Right lobe of liver (tissue), 6 donors: Measurements from ENCODE around the gene AGO1. TPM values are rescaled to one million over a fixed set of nuclear protein-coding genes. Genes with fewer than 3 reads are reported as not detected.

ENCODE experiments used
- ATAC-seq, 4 donors: fragments of 200-7000 bp; cut with Tn5 transposase; one replicate each; pipeline ENCODE4 v1.9.1; 2020; ENCODE audit warnings: mild to moderate bottlenecking in 4 of 4, moderate library complexity in 4 of 4
- DNase-seq, 3 donors: peaks; one replicate each; pipeline ENCODE4 v3.0.0-alpha.2; 2020
- H3K27ac ChIP-seq, 3 donors: fragments of 200-600 bp; one replicate each; pipeline ENCODE4 v1.8.0; 2022
- H3K27me3 ChIP-seq, 2 donors: fragments of 200-600 bp; one replicate each; pipeline ENCODE4 v1.8.0; 2022
- H3K36me3 ChIP-seq, 4 donors: fragments of 200-600 bp; sonication (generic) in 1 of 4; one replicate each; pipeline versions ENCODE4 v1.5.1 to v1.8.0; 2017 to 2022; ENCODE audit warnings: control low read depth in 1 of 4
- H3K4me1 ChIP-seq, 4 donors: fragments of 200-600 bp; sonication (generic) in 1 of 4; one replicate each; pipeline versions ENCODE4 v1.5.1 to v1.8.0; 2017 to 2022; ENCODE audit warnings: control low read depth in 1 of 4
- H3K4me3 ChIP-seq, 3 donors: fragments of 200-600 bp; one replicate each; pipeline ENCODE4 v1.8.0; 2022
- H3K9me3 ChIP-seq, 4 donors: fragments of 200-600 bp; sonication (generic) in 1 of 4; one replicate each; pipeline versions ENCODE4 v1.5.1 to v1.8.0; 2017 to 2022; ENCODE audit warnings: control low read depth in 1 of 4
- POLR2A ChIP-seq: fragments of 450-650 bp; IDR thresholded peaks from one replicate; pipeline ENCODE4 v1.6.1; 2017; ENCODE audit warnings: antibody characterized with exemption, mild to moderate bottlenecking
- WGBS: methylation state at CpG from one replicate; pipeline ENCODE4 v1.1.6; 2018; ENCODE audit warnings: low coverage, low lambda C conversion rate; ENCODE audit not compliant: insufficient coverage; ENCODE audit errors: missing lambda C conversion rate; 5-methylcytosine and 5-hydroxymethylcytosine counted together
- intact Hi-C, 2 donors: fragments of 100-400 bp; cut with DNase I; formaldehyde crosslinking; loops; one replicate each; pipeline versions ENCODE4 v1.11.2 to v1.14.1; 2022
- total RNA-seq, 6 experiments: library from RNA; depleted of rRNA in 2 of 6; stranded (reverse); fragments of >200 nt in 2 of 6; fragmentation: NEBNext Ultra II Directional in 3 of 6; extraction: Animal tissue kit (Norgen Biotek cat#: 25700) in 3 of 6; gene quantifications; one replicate each; pipeline versions ENCODE4 v1.1.0 to v1.2.4, GENCODE V29; 2016 to 2023
- TF ChIP-seq, protein P1 (sequence below), 4 donors: fragments of 200-600 bp in 3 of 4; fragments of 450-650 bp in 1 of 4; IDR thresholded peaks; one replicate each; pipeline versions ENCODE4 v1.5.1 to v1.8.0; 2016 to 2022; ENCODE audit warnings: antibody characterized with exemption in 4 of 4, mild to moderate bottlenecking in 2 of 4
- donor health status: DM: no; HTN: yes; CAD: no.
- donor health status: DM: no; HTN: no; CAD: no.
- donor health status: DM: no; HTN: no; CAD: no.
- donor health status: DM: no; HTN: yes; CAD: no.
- donor health status: DM: no; HTN: yes; CAD: no.

Gene AGO1
- total RNA-seq, 6 experiments from 2014 or later, result 8.7 to 11.2 (median 10.5) TPM

DNA sequence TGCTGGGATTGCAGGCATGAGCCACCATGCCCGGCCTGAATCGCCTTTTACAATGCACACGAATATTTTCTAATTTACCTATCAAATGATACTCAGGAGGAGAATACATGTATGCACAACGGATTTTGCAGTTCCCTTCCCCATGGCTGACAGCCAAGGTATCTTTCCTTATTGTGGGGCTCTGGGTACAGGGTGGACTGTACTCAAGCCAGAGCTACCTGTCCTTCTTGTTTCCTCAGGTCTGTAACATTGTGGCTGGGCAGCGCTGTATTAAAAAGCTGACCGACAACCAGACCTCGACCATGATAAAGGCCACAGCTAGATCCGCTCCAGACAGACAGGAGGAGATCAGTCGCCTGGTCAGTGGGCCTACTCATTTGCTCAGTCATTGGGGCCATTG is 18.2 kb downstream of the AGO1 start:
- Histone ChIP-seq H3K4me3 (no peak overlapping the region), H3K27me3 (no peaks in the 10 kb centered on the region), H3K27ac (no peak overlapping the region), H3K9me3 (no peaks in the 10 kb centered on the region), H3K36me3 (peaks cover 0 to 34% (median 0%) of the 10 kb centered on the region in 4 donors), H3K4me1 (no peaks in the 10 kb centered on the region)
- 97% methylated on average over 6 of the region's 9 CpGs for WGBS
- intact Hi-C loops, result no loop called here
- DNase-seq, result no peak
- no peak for TF ChIP-seq POLR2A
- TF ChIP-seq, protein P1, sequence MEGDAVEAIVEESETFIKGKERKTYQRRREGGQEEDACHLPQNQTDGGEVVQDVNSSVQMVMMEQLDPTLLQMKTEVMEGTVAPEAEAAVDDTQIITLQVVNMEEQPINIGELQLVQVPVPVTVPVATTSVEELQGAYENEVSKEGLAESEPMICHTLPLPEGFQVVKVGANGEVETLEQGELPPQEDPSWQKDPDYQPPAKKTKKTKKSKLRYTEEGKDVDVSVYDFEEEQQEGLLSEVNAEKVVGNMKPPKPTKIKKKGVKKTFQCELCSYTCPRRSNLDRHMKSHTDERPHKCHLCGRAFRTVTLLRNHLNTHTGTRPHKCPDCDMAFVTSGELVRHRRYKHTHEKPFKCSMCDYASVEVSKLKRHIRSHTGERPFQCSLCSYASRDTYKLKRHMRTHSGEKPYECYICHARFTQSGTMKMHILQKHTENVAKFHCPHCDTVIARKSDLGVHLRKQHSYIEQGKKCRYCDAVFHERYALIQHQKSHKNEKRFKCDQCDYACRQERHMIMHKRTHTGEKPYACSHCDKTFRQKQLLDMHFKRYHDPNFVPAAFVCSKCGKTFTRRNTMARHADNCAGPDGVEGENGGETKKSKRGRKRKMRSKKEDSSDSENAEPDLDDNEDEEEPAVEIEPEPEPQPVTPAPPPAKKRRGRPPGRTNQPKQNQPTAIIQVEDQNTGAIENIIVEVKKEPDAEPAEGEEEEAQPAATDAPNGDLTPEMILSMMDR (IDR thresholded peaks at IDR 0.05), result no peak
- ATAC-seq, result no peak

DNA sequence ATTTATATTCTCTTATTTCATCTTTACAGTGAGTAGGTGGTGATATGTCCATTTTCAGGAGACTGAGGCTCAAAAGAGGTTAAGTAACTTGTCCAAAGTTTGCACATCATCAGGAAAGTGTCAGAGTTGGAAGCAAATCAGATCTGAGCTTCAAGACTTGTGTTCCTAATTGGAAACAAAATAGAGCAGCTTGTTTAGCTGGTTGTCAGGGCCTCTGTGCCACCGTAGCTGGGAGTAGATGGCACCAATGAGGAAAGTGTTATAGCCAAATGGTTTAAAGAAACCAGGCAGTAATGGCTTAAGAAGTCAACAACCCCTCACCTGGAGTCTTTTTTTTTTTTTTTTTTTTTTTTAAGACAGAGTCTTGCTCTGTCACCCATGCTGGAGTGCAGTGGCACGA is 19.7 kb downstream of the AGO1 start:
- no peak overlapping the region for H3K4me3 ChIP-seq
- H3K4me1 ChIP-seq, result no peaks in the 10 kb centered on the region
- DNase-seq, result no peak
- peaks cover 0 to 39% (median 3%) of the 10 kb centered on the region in 4 donors for H3K36me3 ChIP-seq
- no peak for ATAC-seq
- TF ChIP-seq, protein P1 (IDR thresholded peaks at IDR 0.05), result no peak
- no peak for TF ChIP-seq POLR2A
- H3K27ac ChIP-seq, result no peak overlapping the region
- intact Hi-C loops, result no loop called here
- 100% methylated on average over 1 of the region's 2 CpGs for WGBS
- no peaks in the 10 kb centered on the region for H3K27me3 ChIP-seq
- no peaks in the 10 kb centered on the region for H3K9me3 ChIP-seq

DNA sequence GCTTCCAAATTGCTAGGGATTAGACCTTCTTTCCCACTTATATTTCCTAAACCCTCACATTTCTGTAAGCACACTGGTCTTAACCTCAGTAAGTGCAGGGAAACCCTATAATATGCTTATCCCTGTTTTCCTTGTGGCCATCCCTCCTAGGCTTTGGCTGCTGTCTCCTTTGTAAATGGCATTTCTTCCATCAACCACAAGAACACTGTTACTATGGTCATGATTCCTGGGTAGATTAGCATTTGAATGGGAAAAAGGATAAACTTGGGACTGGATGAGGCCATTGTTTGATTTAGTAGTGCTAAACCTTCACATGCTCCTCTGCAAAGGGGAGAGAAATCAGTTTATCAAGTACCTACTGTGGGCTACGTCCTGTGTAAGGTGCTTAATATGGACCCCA is 31.7 kb downstream of the AGO1 start:
- Histone ChIP-seq H3K9me3 (no peaks in the 10 kb centered on the region), H3K4me3 (no peak overlapping the region), H3K4me1 (no peaks in the 10 kb centered on the region), H3K27ac (no peak overlapping the region), H3K27me3 (no peaks in the 10 kb centered on the region), H3K36me3 (peaks cover 0 to 65% (median 26%) of the 10 kb centered on the region in 4 donors)
- DNase-seq, result no peak
- TF ChIP-seq, protein P1 (IDR thresholded peaks at IDR 0.05), result no peak
- no peak for TF ChIP-seq POLR2A
- 80% methylated on average over 1 of the region's 1 CpG for WGBS
- ATAC-seq, result no peak
- intact Hi-C loops, result no loop called here

DNA sequence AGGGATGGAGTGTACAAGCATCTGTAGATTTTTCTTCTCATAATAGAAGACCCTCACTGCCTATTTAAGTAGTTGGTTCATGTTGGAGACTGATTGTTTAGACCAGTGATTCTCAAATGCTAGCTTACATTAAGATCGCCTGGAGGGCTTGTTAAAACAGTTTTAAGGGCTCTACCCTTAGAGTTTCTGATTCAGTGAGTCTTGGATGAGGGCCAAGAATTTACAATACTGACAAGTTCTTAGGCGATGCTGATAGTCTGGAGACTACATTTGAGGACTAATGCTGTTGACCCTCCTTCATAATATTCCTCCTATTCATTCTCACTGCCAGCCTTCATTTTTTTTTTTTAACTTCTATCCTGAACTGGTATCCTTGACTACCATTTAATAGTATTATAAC is 32.7 kb downstream of the AGO1 start:
- Histone ChIP-seq H3K27ac (no peak overlapping the region), H3K4me1 (no peaks in the 10 kb centered on the region), H3K9me3 (no peaks in the 10 kb centered on the region), H3K27me3 (no peaks in the 10 kb centered on the region), H3K36me3 (peaks cover 0 to 66% (median 26%) of the 10 kb centered on the region in 4 donors), H3K4me3 (no peak overlapping the region)
- no peak for DNase-seq
- TF ChIP-seq POLR2A, result no peak
- 54% methylated on average over 1 of the region's 2 CpGs for WGBS
- no peak for ATAC-seq
- intact Hi-C loops, result no loop called here

DNA sequence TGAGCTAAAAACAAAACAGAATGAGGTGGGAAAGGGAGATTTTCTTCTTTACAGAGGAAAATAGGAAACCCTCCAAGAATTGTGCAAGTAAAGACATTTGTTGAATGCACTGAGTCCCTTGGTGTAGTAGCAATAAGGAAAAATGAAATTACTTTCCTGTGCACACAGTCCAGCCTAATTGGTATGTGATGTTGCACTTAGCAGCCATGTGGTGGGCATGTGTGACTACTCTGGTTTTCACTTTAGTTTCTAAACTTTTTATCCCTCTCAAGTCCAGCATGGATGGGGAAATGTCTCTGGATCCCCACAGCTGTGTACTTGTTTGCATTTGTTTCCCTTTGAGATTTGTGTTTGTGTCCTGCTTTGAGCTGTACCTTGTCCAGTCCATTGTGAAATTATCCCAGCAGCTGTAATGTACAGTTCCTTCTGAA is 40.8 kb downstream of the AGO1 start:
- no peak overlapping the region for H3K4me3 ChIP-seq
- DNase-seq (no peak), ATAC-seq (peak in 2 of 4 donors; percentile 55 to 68)
- H3K36me3 ChIP-seq, result peaks cover 0 to 10% (median 0%) of the 10 kb centered on the region in 4 donors
- H3K9me3 ChIP-seq, result no peaks in the 10 kb centered on the region
- no peak for TF ChIP-seq POLR2A
- TF ChIP-seq, protein P1 (IDR thresholded peaks at IDR 0.05), result no peak
- no peak overlapping the region for H3K27ac ChIP-seq
- no peaks in the 10 kb centered on the region for H3K27me3 ChIP-seq
- intact Hi-C loops, result no loop called here
- no peaks in the 10 kb centered on the region for H3K4me1 ChIP-seq
